GM13976 (cell line): ENCODE results near the gene RAD51B.

Source experiments
- DNase-seq: peaks from one replicate; pipeline ENCODE4 v3.0.0; 2012; ENCODE audit warnings: low spot score
- CTCF ChIP-seq: IDR thresholded peaks from 2 replicates; pipeline ENCODE4 v1.5.1; 2012; ENCODE audit warnings: borderline replicate concordance, mild to moderate bottlenecking; ENCODE audit not compliant: insufficient read depth; ENCODE audit errors: extremely low read depth, missing control alignments, control extremely low read depth
- in situ Hi-C: fragments of 300-500 bp; cut with MboI; formaldehyde crosslinking; loops from one replicate; pipeline ENCODE4 v1.12.0; 2022; ENCODE audit warnings: low sequenced_read_pairs, mixed read lengths, inconsistent platforms; ENCODE audit not compliant: unreplicated experiment

Gene RAD51B

GRCh38 chr14:68239988-68240771 is 420.6 kb downstream of the RAD51B start:
- no peak for TF ChIP-seq CTCF
- in situ Hi-C loops, result no loop called here
- DNase-seq, result no peak

GRCh38 chr14:68241862-68242487 is 422.4 kb downstream of the RAD51B start:
- no peak for DNase-seq
- TF ChIP-seq CTCF, result no peak
- in situ Hi-C loops, result no loop called here

GRCh38 chr14:68243450-68244010 is 424.0 kb downstream of the RAD51B start:
- DNase-seq, result no peak
- in situ Hi-C loops, result no loop called here
- TF ChIP-seq CTCF, result no peak

- TF ChIP-seq CTCF, result no peak
- in situ Hi-C loops, result no loop called here
- no peak for DNase-seq
Observed at GRCh38 chr14:68244262-68244980, 424.8 kb downstream of the RAD51B start.

GRCh38 chr14:68245146-68246073 is 425.8 kb downstream of the RAD51B start:
- no peak for TF ChIP-seq CTCF
- in situ Hi-C loops, result loop anchor here (5.0 kb wide), 1 partner anchor 572 kb away; no protein-coding TSS in a partner anchor
- DNase-seq, result no peak
